HCT116 (cell line): ENCODE measurements around the gene PAQR4. TPM values are rescaled to one million over a fixed set of nuclear protein-coding genes. Genes with fewer than 3 reads are reported as not detected.

Experiments used
- ATAC-seq: fragments of 200-7000 bp; cut with Tn5 transposase; 2 replicates; pipeline ENCODE4 v1.9.1; 2020; ENCODE audit warnings: mild to moderate bottlenecking, moderate library complexity
- BruUV-seq: library from RNA; stranded (reverse); fragments of 400-500 nt; replicated peaks from 2 replicates; lab custom pipeline; 2021; lab: Mats Ljungman, UMichigan
- CTCF ChIA-PET: fragments of 300-600 bp; sonication (Branson Sonifier 250); formaldehyde crosslinking; loops from one replicate; lab custom pipeline; 2021; ENCODE audit warnings: antibody characterized with exemption; lab: Charles Lee
- POLR2A ChIA-PET: fragments of 300-600, 350-600 bp; sonication (Branson Sonifier 250); formaldehyde crosslinking; loops from one replicate; lab custom pipeline; 2021; ENCODE audit warnings: antibody characterized with exemption; lab: Charles Lee
- RAD21 ChIA-PET, 2 experiments: fragments of 300-600 bp; sonication (Branson Sonifier 250); formaldehyde crosslinking; loops; one replicate each; lab custom pipeline; 2023; ENCODE audit warnings: low total read pairs in 2 of 2; ENCODE audit not compliant: uncharacterized antibody in 2 of 2, unreplicated experiment in 2 of 2, low non-redundant PET in 1 of 2; lab: Charles Lee
- DNase-seq: peaks from one replicate; pipeline ENCODE4 v3.0.0-alpha.2; 2010; ENCODE audit warnings: low read depth, low spot score
- H2AFZ ChIP-seq: fragments of 200-600 bp; shearing (Covaris generic), sonication (generic); 2 replicates; pipeline ENCODE4 v1.6.1; 2017; ENCODE audit warnings: low read depth, mixed run types, mixed read lengths, antibody characterized with exemption, low read length; ENCODE audit not compliant: poor library complexity, severe bottlenecking
- H3K27ac ChIP-seq: 2 replicates; pipeline ENCODE4 v1.5.1; 2012; ENCODE audit warnings: low read depth, low read length
- H3K27me3 ChIP-seq: fragments of 200-600 bp; sonication (generic); 2 replicates; pipeline ENCODE4 v1.6.1; 2016; ENCODE audit warnings: mixed run types, low read length, mixed read lengths; ENCODE audit not compliant: insufficient read depth
- H3K36me3 ChIP-seq, 2 experiments: fragments of 200-500 bp in 1 of 2; fragments of 200-600 bp in 1 of 2; sonication (Bioruptor generic) in 1 of 2; sonication (generic) in 1 of 2; 2 replicates each; pipeline versions ENCODE4 v1.5.1 to v1.6.1; 2014 to 2016; ENCODE audit warnings: low read length in 2 of 2, inconsistent platforms in 1 of 2, mixed read lengths in 1 of 2, mixed run types in 1 of 2; ENCODE audit not compliant: insufficient read depth in 2 of 2, control insufficient read depth in 1 of 2
- H3K4me1 ChIP-seq, 2 experiments: fragments of 200-600 bp in 1 of 2; sonication (generic) in 1 of 2; 2 replicates each; pipeline versions ENCODE4 v1.5.1 to v1.6.1; 2012 to 2017; ENCODE audit warnings: low read length in 2 of 2, inconsistent platforms in 1 of 2, mild to moderate bottlenecking in 1 of 2, mixed read lengths in 1 of 2, mixed run types in 1 of 2, moderate library complexity in 1 of 2; ENCODE audit not compliant: insufficient read depth in 2 of 2, control insufficient read depth in 1 of 2
- H3K4me2 ChIP-seq: fragments of 200-600 bp; sonication (generic); 2 replicates; pipeline ENCODE4 v1.6.1; 2017; ENCODE audit warnings: mixed run types, low read length, mixed read lengths
- H3K4me3 ChIP-seq, 2 experiments: fragments of 200-600 bp in 1 of 2; sonication (generic) in 1 of 2; replicated peaks in 1 of 2; 2 replicates each; pipeline ENCODE4 v1.5.1; 2011 to 2016; ENCODE audit warnings: low read length in 2 of 2, control low read depth in 1 of 2, low read depth in 1 of 2, mild to moderate bottlenecking in 1 of 2, mixed read lengths in 1 of 2, mixed run types in 1 of 2
- H3K79me2 ChIP-seq: fragments of 200-600 bp; sonication (generic); 2 replicates; pipeline ENCODE4 v1.6.1; 2017; ENCODE audit warnings: mild to moderate bottlenecking, mixed run types, low read length, moderate library complexity, mixed read lengths; ENCODE audit not compliant: insufficient read depth
- H3K9ac ChIP-seq: fragments of 200-600 bp; sonication (generic); 2 replicates; pipeline ENCODE4 v1.6.1; 2016; ENCODE audit warnings: low read length, mixed read lengths
- H3K9me2 ChIP-seq: fragments of 200-600 bp; sonication (generic), shearing (Covaris generic); 2 replicates; pipeline ENCODE4 v1.6.1; 2017; ENCODE audit warnings: mixed run types, mild to moderate bottlenecking, moderate library complexity; ENCODE audit not compliant: insufficient read depth
- H3K9me3 ChIP-seq, 2 experiments: fragments of 200-500 bp in 1 of 2; fragments of 200-600 bp in 1 of 2; sonication (Bioruptor generic) in 1 of 2; sonication (generic) in 1 of 2; 2 replicates each; pipeline ENCODE4 v1.6.1; 2014 to 2017; ENCODE audit warnings: low read length in 2 of 2, mixed read lengths in 2 of 2, inconsistent platforms in 1 of 2, low read depth in 1 of 2, mild to moderate bottlenecking in 1 of 2, mixed run types in 1 of 2, moderate library complexity in 1 of 2; ENCODE audit not compliant: control insufficient read depth in 1 of 2, insufficient read depth in 1 of 2
- H4K20me1 ChIP-seq: fragments of 200-600 bp; sonication (generic), shearing (Covaris generic); 2 replicates; pipeline ENCODE4 v1.6.1; 2017; ENCODE audit warnings: mixed run types, mild to moderate bottlenecking, moderate library complexity; ENCODE audit not compliant: insufficient read depth
- CEBPB ChIP-seq: IDR thresholded peaks from 2 replicates; pipeline ENCODE4 v1.6.1; 2012; ENCODE audit warnings: low read depth
- EGR1 ChIP-seq: IDR thresholded peaks from 2 replicates; pipeline ENCODE4 v1.6.1; 2012; ENCODE audit warnings: low read depth
- ELF1 ChIP-seq: IDR thresholded peaks from 2 replicates; pipeline ENCODE4 v1.6.1; 2012; ENCODE audit warnings: low read depth, borderline replicate concordance
- EZH2 ChIP-seq: fragments of 200-600 bp; sonication (generic); IDR thresholded peaks from 2 replicates; pipeline ENCODE4 v1.6.1; 2017; ENCODE audit warnings: antibody characterized with exemption, mixed run types
- EZH2phosphoT487 ChIP-seq: fragments of 200-600 bp; IDR thresholded peaks from 2 replicates; pipeline ENCODE4 v1.6.1; 2018; ENCODE audit warnings: antibody characterized with exemption, borderline replicate concordance
- FOSL1 ChIP-seq: IDR thresholded peaks from 2 replicates; pipeline ENCODE4 v1.6.1; 2012; ENCODE audit warnings: low read depth
- MAX ChIP-seq: IDR thresholded peaks from 2 replicates; pipeline ENCODE4 v1.6.1; 2012
- POLR2A ChIP-seq: IDR thresholded peaks from 2 replicates; pipeline ENCODE4 v1.7.0; 2011; ENCODE audit warnings: borderline replicate concordance; ENCODE audit not compliant: insufficient read depth, insufficient read length; ENCODE audit errors: extremely low read depth
- POLR2AphosphoS5 ChIP-seq: IDR thresholded peaks from 2 replicates; pipeline ENCODE4 v1.6.1; 2011; ENCODE audit warnings: mild to moderate bottlenecking, low read depth, low read length, moderate library complexity
- RAD21 ChIP-seq: IDR thresholded peaks from 2 replicates; pipeline ENCODE4 v1.6.1; 2012; ENCODE audit warnings: low read depth, mild to moderate bottlenecking
- SIN3A ChIP-seq: IDR thresholded peaks from 2 replicates; pipeline ENCODE4 v1.6.1; 2012; ENCODE audit warnings: low read depth
- SP1 ChIP-seq: IDR thresholded peaks from 2 replicates; pipeline ENCODE4 v1.6.1; 2012; ENCODE audit warnings: low read depth
- SRF ChIP-seq: IDR thresholded peaks from 2 replicates; pipeline ENCODE4 v1.6.1; 2012; ENCODE audit warnings: low read depth
- TCF7L2 ChIP-seq: IDR thresholded peaks from 2 replicates; pipeline ENCODE4 v1.7.0; 2011; ENCODE audit warnings: borderline replicate concordance, inconsistent platforms; ENCODE audit not compliant: insufficient read depth, insufficient read length; ENCODE audit errors: extremely low read depth
- YY1 ChIP-seq: IDR thresholded peaks from 2 replicates; pipeline ENCODE4 v1.6.1; 2011; ENCODE audit warnings: low read length, low read depth, moderate library complexity, mild to moderate bottlenecking; ENCODE audit not compliant: insufficient replicate concordance; ENCODE audit errors: extremely low read depth
- ZNF274 ChIP-seq: fragments of 200-500 bp; sonication (Bioruptor generic); IDR thresholded peaks from 2 replicates; pipeline ENCODE4 v1.6.1; 2014; ENCODE audit warnings: mild to moderate bottlenecking, low read depth, low read length, inconsistent platforms
- intact Hi-C: fragments of 100-400 bp; cut with micrococcal nuclease; formaldehyde crosslinking; loops from 2 replicates; pipeline ENCODE4 v1.10.0; 2022
- total RNA-seq: library from RNA; stranded (reverse); gene quantifications from one replicate; pipeline ENCODE4 v1.2.1, GENCODE V29; 2021; ENCODE audit not compliant: unreplicated experiment
- TF ChIP-seq, protein P1 (sequence below): IDR thresholded peaks from 2 replicates; pipeline ENCODE4 v1.6.1; 2012
- TF ChIP-seq, protein P2 (sequence below): IDR thresholded peaks from 2 replicates; pipeline ENCODE4 v1.6.1; 2012; ENCODE audit warnings: low read depth
- TF ChIP-seq, protein P3 (sequence below): IDR thresholded peaks from 2 replicates; pipeline ENCODE4 v1.6.1; 2011; ENCODE audit warnings: mild to moderate bottlenecking, low read length, moderate library complexity; ENCODE audit not compliant: insufficient replicate concordance; ENCODE audit errors: extremely low read depth
- TF ChIP-seq, protein P4 (sequence below), 3 experiments: fragments of 200-600 bp in 1 of 3; sonication (generic) in 1 of 3; IDR thresholded peaks in 2 of 3; conservative IDR thresholded peaks in 1 of 3; 2 replicates each; pipeline ENCODE4 v1.5.1; 2012 to 2017; ENCODE audit warnings: low read depth in 2 of 3, low read length in 2 of 3, antibody characterized with exemption in 1 of 3, borderline replicate concordance in 1 of 3, control low read depth in 1 of 3, mild to moderate bottlenecking in 1 of 3, mixed read lengths in 1 of 3, mixed run types in 1 of 3, moderate library complexity in 1 of 3; ENCODE audit not compliant: insufficient read depth in 1 of 3

The PAQR4 gene
- total RNA-seq, 1 experiment from 2014 or later: 45.6 TPM

DNA sequence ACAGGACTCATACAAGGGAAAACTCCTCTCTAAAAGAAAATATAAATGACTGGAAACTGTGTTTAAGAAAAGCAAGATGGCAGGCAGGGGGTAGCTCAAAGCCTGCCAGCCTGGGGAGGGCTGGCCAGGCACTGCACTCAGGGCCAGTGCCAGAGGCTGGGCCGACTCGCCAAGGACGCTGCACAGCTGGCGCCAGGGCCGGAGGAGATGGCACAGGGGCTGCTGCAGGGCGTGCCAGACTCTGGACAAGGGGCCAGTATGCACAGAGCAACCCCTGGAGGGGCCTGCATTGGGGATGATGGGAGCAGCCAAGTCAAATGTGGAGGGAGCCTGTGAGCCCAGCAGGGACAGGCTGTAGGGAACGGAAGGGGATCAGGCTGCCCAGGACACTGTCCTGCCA lies 7.1 kb downstream of the PAQR4 start:
- BruUV-seq: no TSS peak
- no peak for ATAC-seq
- TF ChIP-seq FOSL1 (no peak), YY1 (no peak), SIN3A (no peak), TCF7L2 (no peak), SP1 (no peak), EZH2 (no peak), POLR2AphosphoS5 (no peak), MAX (no peak), EZH2phosphoT487 (no peak), ZNF274 (no peak), RAD21 (no peak), POLR2A (no peak), EGR1 (no peak), CEBPB (no peak), ELF1 (no peak), SRF (no peak)
- TF ChIP-seq, protein P1, sequence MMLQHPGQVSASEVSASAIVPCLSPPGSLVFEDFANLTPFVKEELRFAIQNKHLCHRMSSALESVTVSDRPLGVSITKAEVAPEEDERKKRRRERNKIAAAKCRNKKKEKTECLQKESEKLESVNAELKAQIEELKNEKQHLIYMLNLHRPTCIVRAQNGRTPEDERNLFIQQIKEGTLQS: no peak
- TF ChIP-seq, protein P2, sequence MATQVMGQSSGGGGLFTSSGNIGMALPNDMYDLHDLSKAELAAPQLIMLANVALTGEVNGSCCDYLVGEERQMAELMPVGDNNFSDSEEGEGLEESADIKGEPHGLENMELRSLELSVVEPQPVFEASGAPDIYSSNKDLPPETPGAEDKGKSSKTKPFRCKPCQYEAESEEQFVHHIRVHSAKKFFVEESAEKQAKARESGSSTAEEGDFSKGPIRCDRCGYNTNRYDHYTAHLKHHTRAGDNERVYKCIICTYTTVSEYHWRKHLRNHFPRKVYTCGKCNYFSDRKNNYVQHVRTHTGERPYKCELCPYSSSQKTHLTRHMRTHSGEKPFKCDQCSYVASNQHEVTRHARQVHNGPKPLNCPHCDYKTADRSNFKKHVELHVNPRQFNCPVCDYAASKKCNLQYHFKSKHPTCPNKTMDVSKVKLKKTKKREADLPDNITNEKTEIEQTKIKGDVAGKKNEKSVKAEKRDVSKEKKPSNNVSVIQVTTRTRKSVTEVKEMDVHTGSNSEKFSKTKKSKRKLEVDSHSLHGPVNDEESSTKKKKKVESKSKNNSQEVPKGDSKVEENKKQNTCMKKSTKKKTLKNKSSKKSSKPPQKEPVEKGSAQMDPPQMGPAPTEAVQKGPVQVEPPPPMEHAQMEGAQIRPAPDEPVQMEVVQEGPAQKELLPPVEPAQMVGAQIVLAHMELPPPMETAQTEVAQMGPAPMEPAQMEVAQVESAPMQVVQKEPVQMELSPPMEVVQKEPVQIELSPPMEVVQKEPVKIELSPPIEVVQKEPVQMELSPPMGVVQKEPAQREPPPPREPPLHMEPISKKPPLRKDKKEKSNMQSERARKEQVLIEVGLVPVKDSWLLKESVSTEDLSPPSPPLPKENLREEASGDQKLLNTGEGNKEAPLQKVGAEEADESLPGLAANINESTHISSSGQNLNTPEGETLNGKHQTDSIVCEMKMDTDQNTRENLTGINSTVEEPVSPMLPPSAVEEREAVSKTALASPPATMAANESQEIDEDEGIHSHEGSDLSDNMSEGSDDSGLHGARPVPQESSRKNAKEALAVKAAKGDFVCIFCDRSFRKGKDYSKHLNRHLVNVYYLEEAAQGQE: no peak
- TF ChIP-seq, protein P3, sequence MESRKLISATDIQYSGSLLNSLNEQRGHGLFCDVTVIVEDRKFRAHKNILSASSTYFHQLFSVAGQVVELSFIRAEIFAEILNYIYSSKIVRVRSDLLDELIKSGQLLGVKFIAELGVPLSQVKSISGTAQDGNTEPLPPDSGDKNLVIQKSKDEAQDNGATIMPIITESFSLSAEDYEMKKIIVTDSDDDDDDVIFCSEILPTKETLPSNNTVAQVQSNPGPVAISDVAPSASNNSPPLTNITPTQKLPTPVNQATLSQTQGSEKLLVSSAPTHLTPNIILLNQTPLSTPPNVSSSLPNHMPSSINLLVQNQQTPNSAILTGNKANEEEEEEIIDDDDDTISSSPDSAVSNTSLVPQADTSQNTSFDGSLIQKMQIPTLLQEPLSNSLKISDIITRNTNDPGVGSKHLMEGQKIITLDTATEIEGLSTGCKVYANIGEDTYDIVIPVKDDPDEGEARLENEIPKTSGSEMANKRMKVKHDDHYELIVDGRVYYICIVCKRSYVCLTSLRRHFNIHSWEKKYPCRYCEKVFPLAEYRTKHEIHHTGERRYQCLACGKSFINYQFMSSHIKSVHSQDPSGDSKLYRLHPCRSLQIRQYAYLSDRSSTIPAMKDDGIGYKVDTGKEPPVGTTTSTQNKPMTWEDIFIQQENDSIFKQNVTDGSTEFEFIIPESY: no peak
- TF ChIP-seq, protein P4, sequence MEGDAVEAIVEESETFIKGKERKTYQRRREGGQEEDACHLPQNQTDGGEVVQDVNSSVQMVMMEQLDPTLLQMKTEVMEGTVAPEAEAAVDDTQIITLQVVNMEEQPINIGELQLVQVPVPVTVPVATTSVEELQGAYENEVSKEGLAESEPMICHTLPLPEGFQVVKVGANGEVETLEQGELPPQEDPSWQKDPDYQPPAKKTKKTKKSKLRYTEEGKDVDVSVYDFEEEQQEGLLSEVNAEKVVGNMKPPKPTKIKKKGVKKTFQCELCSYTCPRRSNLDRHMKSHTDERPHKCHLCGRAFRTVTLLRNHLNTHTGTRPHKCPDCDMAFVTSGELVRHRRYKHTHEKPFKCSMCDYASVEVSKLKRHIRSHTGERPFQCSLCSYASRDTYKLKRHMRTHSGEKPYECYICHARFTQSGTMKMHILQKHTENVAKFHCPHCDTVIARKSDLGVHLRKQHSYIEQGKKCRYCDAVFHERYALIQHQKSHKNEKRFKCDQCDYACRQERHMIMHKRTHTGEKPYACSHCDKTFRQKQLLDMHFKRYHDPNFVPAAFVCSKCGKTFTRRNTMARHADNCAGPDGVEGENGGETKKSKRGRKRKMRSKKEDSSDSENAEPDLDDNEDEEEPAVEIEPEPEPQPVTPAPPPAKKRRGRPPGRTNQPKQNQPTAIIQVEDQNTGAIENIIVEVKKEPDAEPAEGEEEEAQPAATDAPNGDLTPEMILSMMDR (IDR thresholded peaks at IDR 0.05 in 2 of 3, conservative IDR thresholded peaks at IDR 0.05 in 1 of 3; ENCODE audit: borderline replicate concordance in 1 of 3, insufficient read depth in 1 of 3, low read depth in 2 of 3, low read length in 2 of 3): no peak
- TF ChIP-seq, all 23 proteins: peak for 0
- no peak overlapping the region for H2AFZ ChIP-seq
- ChIA-PET CTCF (no interaction called here), RAD21 (no interaction called here), POLR2A (interaction anchor here (0.8 kb wide), 1 partner anchor 64 kb away, joined by 3 read pairs; the partner anchor contains the start of gene FLYWCH1)
- no peaks in the 10 kb centered on the region for H3K9me3 ChIP-seq
- intact Hi-C loops: no loop called here
- peaks cover 8 to 29% of the 10 kb centered on the region in 2 experiments; a peak in 3 of 4 replicates for H3K4me1 ChIP-seq
- peaks cover 5 to 40% of the 10 kb centered on the region in 2 experiments; a peak in 3 of 4 replicates for H3K36me3 ChIP-seq
- H3K9ac ChIP-seq: no peak overlapping the region
- no peaks in the 10 kb centered on the region for H3K27me3 ChIP-seq
- H3K27ac ChIP-seq: no peak overlapping the region; the same call in 1 of the 2 replicates
- DNase-seq: no peak
- H3K79me2 ChIP-seq: peaks cover 68% of the 10 kb centered on the region
- no peak overlapping the region for H3K4me2 ChIP-seq
- H3K4me3 ChIP-seq: no peak overlapping the region
- H4K20me1 ChIP-seq: peaks cover 6% of the 10 kb centered on the region; the same call in 1 of the 2 replicates
- H3K9me2 ChIP-seq: no peaks in the 10 kb centered on the region
